ENCODE results near the gene LSM3. TPM values are rescaled to one million over a fixed set of nuclear protein-coding genes. Genes with fewer than 3 reads are reported as not detected.

LSM3 gene
- total RNA-seq, 1 experiment from 2014 or later = 11.9 TPM

Other genes starting within 250 kb of the LSM3 start
- gene CHCHD4, start 53.9 kb upstream of the LSM3 start, total RNA-seq (2021; ENCODE audit: unreplicated experiment) = 13.8 TPM
- 51.2 TPM for gene TMEM43, start 53.8 kb upstream of the LSM3 start, total RNA-seq (2021; ENCODE audit: unreplicated experiment)
- 15.1 TPM for gene XPC, start 216 bp upstream of the LSM3 start, total RNA-seq (2021; ENCODE audit: unreplicated experiment)
- 61.0 TPM for gene SLC6A6, start 223.8 kb downstream of the LSM3 start, total RNA-seq (2021; ENCODE audit: unreplicated experiment)